Measurements from ENCODE around the gene PDE8B. TPM values are rescaled to one million over a fixed set of nuclear protein-coding genes. Genes with fewer than 3 reads are reported as not detected.

The PDE8B gene
- total RNA-seq, 4 donors from 2014 or later: 0.79 to 2.7 (median 1.4) TPM; not detected in 1

DNA sequence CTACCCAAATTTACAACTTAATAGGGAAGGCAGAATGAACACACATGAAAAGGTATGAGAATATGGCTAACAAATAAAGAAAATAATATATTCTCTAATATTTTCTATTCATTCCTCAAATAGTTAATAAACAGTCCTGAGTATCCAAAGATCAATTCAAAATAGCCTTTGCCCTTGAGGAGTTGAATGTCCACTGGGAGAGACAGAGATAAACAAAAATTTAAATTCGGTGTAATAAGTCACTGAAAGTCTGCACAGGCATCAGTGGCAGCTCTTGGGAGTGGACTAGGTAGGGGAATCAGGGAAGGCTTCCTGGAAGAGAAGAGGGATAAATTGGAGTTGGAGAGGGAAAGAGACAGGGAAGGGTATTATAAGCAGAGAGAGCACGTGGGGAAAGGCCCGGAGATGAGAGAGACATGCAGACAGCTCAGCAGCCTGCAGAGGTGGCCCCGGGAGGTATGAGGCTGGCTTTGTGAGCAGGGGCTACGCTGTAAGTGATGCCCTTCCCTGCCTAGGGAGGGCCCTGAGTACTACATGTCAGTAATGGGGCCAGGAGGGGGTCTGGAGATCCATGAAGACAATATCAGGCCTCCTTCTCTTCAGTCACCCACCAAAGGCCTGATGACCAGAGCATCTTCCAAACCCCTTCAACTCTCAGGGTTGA lies 137.1 kb downstream of the PDE8B start:
- DNase-seq: no peak
- WGBS, 2 donors: 78 to 87% methylated on average over 5 of the region's 5 CpGs
- H3K4me3 ChIP-seq: no peak overlapping the region
- intact Hi-C loops (cut with DNase I): no loop called here
- H3K4me1 ChIP-seq: no peaks in the 10 kb centered on the region
- no peak for TF ChIP-seq POLR2A (IDR thresholded peaks at IDR 0.05)
- TF ChIP-seq, protein P1, sequence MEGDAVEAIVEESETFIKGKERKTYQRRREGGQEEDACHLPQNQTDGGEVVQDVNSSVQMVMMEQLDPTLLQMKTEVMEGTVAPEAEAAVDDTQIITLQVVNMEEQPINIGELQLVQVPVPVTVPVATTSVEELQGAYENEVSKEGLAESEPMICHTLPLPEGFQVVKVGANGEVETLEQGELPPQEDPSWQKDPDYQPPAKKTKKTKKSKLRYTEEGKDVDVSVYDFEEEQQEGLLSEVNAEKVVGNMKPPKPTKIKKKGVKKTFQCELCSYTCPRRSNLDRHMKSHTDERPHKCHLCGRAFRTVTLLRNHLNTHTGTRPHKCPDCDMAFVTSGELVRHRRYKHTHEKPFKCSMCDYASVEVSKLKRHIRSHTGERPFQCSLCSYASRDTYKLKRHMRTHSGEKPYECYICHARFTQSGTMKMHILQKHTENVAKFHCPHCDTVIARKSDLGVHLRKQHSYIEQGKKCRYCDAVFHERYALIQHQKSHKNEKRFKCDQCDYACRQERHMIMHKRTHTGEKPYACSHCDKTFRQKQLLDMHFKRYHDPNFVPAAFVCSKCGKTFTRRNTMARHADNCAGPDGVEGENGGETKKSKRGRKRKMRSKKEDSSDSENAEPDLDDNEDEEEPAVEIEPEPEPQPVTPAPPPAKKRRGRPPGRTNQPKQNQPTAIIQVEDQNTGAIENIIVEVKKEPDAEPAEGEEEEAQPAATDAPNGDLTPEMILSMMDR (IDR thresholded peaks at IDR 0.05): no peak
- H3K27me3 ChIP-seq: peaks cover 0 to 5% (median 0%) of the 10 kb centered on the region in 4 donors
- H3K9me3 ChIP-seq: no peaks in the 10 kb centered on the region
- no peaks in the 10 kb centered on the region for H3K36me3 ChIP-seq
- H3K27ac ChIP-seq: no peak overlapping the region

DNA sequence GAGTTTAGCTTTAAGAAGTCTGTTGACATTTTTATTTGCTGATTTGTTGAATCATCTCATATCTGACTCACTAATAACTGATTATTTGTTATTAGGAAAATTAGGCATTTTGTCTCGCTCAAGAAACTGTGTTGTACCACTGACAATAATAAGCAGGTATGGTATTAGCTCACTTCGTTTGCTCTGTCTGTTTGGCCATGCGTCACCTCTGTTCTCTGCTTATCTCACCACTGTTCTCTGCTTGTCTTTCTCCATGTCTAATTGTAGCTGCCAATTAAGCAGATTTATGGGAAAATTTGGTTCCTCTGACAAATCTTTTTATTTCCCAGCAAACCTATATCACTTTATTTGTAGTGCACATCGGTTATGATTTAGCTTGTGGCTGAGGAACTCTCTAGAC lies 142.8 kb downstream of the PDE8B start:
- H3K27ac ChIP-seq: no peak overlapping the region
- no peaks in the 10 kb centered on the region for H3K36me3 ChIP-seq
- H3K9me3 ChIP-seq: no peaks in the 10 kb centered on the region
- 92 to 96% methylated on average over 4 of the region's 4 CpGs for WGBS, 2 donors
- TF ChIP-seq POLR2A (IDR thresholded peaks at IDR 0.05): no peak
- TF ChIP-seq, protein P1 (IDR thresholded peaks at IDR 0.05): no peak
- no peak for DNase-seq
- no peak overlapping the region for H3K4me3 ChIP-seq
- peaks cover 0 to 3% (median 0%) of the 10 kb centered on the region in 3 donors for H3K4me1 ChIP-seq
- no peaks in the 10 kb centered on the region for H3K27me3 ChIP-seq
- intact Hi-C loops (cut with DNase I): no loop called here

DNA sequence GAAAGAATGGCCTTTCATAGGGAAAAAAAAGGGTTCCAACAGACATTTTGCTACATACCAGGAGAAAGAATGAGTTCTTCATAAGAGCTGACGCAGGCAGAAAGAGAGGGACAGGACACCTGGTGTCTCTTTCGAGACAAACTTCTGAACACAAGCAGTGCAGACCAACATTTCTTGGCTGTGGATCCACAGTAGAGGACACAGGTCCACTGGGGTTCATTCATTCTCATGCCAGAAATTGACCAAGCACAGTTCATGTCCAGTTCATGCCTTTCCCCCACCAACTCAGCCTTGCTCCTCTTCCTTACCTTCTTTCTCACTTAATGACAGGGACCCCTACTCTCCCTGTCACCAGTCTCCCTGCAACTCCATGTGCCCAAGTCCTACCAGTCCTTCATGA lies 144.0 kb downstream of the PDE8B start:
- Histone ChIP-seq H3K4me1 (peaks cover 0 to 6% (median 4%) of the 10 kb centered on the region in 3 donors), H3K27me3 (no peaks in the 10 kb centered on the region), H3K36me3 (no peaks in the 10 kb centered on the region), H3K27ac (no peak overlapping the region), H3K9me3 (no peaks in the 10 kb centered on the region), H3K4me3 (no peak overlapping the region)
- no peak for DNase-seq
- TF ChIP-seq POLR2A (IDR thresholded peaks at IDR 0.05): no peak
- TF ChIP-seq, protein P1 (IDR thresholded peaks at IDR 0.05): no peak
- intact Hi-C loops (cut with DNase I): no loop called here
- 86 to 97% methylated on average over 2 of the region's 2 CpGs for WGBS, 2 donors

DNA sequence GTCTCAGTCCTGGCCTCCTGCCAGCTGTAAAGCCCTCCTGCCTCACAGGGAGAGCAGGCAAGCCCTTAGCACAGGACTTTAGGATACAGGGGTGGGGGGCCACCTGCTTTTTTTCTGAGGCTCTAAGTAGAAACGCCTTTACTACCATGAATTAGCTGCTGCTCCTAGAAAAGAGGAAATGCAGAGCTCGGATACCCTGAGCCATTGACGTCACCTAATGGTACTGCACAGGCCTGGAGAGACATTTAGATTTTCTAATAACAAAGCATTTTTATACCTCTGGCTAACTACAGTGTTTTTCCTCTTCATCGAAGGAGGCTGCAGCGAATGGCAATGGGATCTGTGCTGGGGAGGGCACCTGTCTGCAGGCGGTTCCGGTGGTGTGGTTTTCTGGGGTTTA lies 144.6 kb downstream of the PDE8B start:
- H3K27me3 ChIP-seq: no peaks in the 10 kb centered on the region
- peaks cover 0 to 6% (median 4%) of the 10 kb centered on the region in 3 donors for H3K4me1 ChIP-seq
- TF ChIP-seq POLR2A (IDR thresholded peaks at IDR 0.05): no peak
- TF ChIP-seq, protein P1 (IDR thresholded peaks at IDR 0.05): no peak
- intact Hi-C loops (cut with DNase I): no loop called here
- DNase-seq: no peak
- no peaks in the 10 kb centered on the region for H3K36me3 ChIP-seq
- 89 to 95% methylated on average over 7 of the region's 7 CpGs for WGBS, 2 donors
- no peaks in the 10 kb centered on the region for H3K9me3 ChIP-seq
- H3K27ac ChIP-seq: no peak overlapping the region
- no peak overlapping the region for H3K4me3 ChIP-seq

DNA sequence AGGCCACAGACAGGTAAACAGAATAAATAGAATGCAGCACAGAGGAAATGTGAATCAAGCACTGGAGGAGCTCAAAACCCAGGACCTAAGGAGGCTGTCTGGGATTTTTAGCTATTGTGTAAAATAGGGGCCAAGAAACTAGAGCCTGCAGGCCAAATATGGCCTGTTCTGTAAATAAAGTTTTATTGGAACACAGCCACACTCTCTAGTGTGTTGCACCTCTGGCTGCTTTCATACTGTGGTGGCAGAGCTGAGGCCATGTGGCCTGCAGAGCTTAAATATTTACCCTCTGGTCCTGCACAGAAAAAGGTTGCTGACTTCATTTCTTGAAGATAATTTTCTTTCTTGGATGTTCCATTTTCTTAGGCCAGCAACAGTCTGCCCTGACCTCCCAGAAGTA lies 145.3 kb downstream of the PDE8B start:
- no peaks in the 10 kb centered on the region for H3K9me3 ChIP-seq
- no peak for DNase-seq
- no peaks in the 10 kb centered on the region for H3K36me3 ChIP-seq
- no peak for TF ChIP-seq POLR2A (IDR thresholded peaks at IDR 0.05)
- TF ChIP-seq, protein P1 (IDR thresholded peaks at IDR 0.05): no peak
- H3K27me3 ChIP-seq: no peaks in the 10 kb centered on the region
- H3K4me3 ChIP-seq: no peak overlapping the region
- H3K27ac ChIP-seq: no peak overlapping the region
- H3K4me1 ChIP-seq: peaks cover 0 to 6% (median 4%) of the 10 kb centered on the region in 3 donors
- intact Hi-C loops (cut with DNase I): no loop called here

Data from esophagus squamous epithelium (tissue), 5 donors.